Brain pericyte (primary cell): Measurements from ENCODE around the gene MYO18A.

Experiments
- DNase-seq: peaks from one replicate; pipeline ENCODE4 v3.0.0-alpha.2; 2012; ENCODE audit warnings: low read depth, low spot score

Gene MYO18A

DNA sequence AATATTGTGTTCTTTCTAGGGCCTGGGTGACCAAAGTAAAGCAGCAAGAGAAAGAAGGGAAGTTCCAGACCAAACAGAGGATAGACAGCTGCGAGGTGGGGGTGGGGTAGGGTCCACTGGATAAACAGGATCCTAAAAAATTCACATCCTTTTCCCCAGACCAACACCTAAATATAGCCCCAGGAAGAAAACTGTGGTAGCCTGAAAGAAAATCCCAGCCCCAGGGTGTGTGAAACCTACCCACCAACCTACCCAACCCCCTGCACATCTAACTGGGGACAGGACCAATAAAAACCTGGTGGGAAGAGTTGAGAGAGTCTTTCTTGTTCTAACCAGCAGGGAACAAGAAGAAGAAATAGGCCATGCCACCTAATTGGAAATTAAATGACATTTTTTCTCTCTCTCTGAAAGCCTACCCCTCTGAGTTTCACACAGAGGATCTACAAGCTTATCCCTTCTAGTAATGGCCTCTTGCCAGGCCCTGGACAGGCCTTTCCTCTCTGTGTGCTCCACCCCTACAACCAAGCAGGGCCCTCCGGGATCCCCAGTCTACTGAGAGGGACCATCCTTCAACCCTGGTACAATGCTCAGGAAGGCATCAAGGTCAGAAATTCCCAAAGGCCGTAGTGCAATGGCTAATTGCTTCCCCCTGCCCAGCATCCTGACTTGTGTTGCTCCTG lies 12.0 kb downstream of the MYO18A start:
- DNase-seq: no peak

- no peak for DNase-seq
These were observed 12.7 kb downstream of the MYO18A start for GRCh38 chr17:29167393-29168078.

GRCh38 chr17:29166507-29166887 lies 13.7 kb downstream of the MYO18A start:
- no peak for DNase-seq

DNA sequence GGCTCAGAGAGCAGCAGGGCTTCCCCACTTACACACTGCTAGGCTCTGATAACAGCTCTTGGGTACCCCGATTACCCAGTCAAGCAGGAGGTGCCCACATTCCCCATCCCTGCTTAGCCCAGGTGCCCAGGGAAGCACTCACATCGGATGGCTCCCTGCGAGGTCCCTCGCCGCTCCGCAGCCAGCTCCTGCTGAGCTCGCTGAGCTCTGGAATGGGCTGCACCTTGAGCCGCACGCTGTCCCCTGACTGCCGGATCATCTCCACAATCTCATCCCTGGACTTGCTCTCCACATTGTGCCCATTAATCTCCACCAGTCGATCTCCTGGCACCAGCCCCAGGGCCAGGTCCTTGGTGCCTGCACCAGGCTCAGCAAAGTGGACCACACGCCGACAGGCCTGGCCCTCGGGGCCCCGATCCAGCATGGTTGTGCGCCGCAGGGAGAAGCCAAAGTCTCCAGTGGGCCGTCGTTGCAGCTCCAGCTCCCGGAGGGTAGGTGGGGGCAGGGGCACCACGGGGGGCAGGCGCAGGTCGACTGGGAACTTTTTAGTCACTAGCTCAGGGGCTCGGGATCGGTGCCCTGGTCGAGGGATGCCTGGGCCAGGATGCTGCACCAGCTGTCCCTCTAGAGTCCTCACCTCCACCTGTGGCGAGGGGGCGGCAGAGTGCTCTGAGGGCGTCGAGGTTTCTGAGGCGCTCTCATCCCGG lies 14.2 kb downstream of the MYO18A start:
- DNase-seq: no peak

DNA sequence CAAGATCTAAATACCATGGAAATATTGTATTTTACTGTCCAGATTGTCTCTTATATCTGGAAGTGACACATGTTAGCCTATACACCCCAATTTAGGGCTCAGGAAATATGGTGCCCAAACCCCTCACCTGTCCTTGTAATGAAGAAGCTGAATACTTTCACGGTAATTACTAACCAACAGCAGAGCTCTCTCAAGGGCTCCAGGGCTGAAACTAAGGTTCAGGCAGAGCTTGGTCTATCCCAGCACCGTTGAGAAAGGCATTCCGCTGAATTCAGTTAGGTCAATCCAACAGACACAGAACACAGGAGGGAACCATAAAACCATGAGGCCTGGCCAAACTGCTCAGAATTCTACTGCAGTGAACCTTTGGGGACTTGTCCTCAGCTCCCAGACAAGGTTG lies 14.9 kb downstream of the MYO18A start:
- DNase-seq: no peak

DNA sequence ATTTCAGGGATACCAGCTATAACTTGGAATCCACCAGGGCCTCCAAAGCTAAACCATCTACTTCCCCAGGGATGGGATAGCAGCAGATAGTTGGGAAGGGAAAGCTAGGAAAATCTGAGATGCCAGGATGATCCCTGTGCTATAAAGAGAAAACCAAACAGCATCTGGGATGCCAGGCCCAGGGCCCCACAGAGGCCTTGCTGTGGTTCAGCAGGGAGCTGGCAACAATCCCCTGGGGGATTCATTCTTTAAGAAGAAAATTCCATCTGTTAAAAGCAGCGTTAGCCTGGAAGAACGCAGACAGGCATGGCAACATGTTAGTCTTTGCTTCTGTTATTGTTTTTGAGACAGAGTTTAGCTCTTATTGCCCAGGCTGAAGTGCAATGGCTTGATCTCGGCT lies 16.6 kb downstream of the MYO18A start:
- no peak for DNase-seq

GRCh38 chr17:29162909-29163341 lies 17.3 kb downstream of the MYO18A start:
- DNase-seq: no peak

DNA sequence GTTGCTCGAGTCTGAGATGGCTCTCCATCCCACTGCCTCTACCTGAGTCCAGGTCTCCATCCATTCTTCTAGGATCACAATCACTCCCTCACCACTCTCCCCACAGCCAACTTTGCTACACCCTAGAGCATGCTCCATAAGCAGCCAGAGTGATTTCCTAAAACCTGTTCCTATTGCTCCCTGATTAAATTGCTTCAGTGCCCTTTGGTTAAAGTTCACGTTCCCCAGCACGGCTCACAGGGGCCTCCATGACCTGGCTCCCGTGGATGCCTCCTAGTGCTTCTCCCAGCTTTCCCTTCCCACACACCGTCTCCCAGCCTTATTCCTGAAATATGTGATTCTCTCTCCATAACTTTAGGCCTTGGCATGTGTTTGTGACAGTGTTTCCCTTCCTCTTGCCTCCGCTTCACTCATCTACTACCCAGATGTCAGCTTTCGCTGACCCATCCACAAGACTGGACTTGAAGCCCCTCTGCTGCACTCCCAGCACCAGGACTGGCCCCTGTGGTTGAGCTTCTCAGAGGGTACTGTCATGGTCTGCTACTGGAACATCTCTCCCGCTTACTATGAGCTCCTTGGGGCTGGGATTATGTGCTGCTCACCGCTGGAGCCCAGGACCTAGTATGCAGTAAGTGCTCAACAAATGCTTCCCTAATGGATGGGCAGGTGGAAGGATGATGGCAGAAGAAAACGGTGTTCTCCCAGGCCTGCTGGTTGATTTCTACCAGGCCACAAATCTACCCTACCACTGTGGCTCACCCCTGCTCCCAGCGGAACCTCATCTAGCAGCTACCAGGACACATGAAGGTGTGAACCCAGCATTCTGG lies 17.9 kb downstream of the MYO18A start:
- DNase-seq: no peak

DNA sequence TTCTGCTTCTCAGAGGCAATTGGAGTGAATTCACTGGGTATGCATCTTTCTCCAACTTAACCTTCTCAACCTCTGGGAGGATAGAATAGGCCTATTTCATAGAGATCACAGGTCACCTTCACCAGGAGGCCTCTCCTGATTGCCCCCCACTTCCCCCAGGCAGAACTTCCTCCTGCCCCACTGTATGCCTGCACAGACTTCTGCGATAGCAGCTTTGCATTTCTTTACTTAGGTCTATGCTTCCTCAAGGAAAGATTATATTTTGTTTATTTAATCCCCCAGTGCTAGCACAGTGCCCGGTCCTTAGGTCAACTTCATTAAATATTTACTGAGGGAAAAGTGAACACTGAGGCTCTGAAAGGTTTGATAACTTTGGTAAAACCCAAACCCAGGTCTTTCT lies 19.9 kb downstream of the MYO18A start:
- no peak for DNase-seq

DNA sequence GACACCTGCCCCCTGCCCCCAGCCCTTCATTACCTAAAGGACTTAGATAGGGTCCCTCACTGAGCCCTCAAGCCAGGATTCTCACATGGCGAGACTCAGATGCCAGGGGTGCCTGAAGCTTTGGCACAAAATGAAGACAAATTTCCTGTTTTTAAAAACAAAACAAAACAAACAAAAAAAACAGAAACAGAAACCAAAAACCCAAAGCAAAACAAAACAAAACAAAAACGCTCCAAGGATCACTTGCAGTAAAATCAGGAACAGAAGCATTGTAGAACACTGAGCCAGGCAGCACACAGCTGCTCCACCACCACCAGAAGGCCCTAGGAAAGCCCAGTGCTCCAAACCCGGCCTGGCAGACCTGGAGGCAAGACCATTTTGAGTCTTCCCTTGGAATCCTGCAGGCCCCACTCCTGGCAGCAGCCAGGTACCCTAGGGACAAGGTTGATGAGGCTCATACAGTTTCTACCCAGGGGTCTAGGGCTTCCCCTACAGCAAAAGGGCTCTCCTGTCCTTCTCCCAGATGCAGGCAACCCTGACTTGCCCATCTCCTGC lies 20.8 kb downstream of the MYO18A start:
- no peak for DNase-seq

DNA sequence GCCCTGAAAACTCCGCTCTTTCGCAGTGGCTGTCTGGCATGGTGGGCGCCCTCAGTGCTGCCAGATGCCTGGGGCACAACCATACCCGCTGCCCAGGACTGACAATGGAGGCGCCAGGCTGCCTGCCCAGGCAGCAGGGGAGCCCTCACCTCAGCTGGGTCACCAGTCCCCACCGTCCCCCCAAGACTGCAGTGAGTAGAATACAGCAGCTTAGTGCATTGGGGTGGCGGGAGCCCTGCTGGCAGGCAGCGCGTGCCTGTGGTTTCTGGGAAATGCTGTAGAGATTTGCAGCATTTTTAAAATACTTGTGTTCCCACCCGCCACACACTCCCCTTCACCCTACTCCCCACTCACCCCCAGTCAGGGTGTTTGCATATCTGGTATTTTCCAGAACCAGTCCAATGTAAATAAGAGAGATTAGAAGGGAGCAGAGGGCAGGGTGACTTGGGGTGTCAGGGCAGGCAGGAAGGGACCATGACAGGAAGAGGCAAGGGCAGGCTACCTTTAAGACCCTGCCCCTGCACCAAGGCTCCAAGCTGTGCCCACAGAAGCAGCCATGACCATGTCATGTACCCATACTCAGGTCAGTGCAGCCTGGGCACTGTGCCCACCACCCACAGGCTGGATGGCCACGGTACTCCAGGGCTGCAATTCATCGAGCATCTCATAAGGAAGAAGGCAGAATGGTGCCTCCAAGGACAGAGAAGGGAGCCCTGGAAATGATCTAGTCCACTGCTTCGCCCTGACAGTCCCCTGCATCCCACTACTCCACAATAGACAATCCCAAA lies 21.5 kb downstream of the MYO18A start:
- no peak for DNase-seq

- DNase-seq: no peak
These were observed 22.1 kb downstream of the MYO18A start for GRCh38 chr17:29158096-29158487.

DNA sequence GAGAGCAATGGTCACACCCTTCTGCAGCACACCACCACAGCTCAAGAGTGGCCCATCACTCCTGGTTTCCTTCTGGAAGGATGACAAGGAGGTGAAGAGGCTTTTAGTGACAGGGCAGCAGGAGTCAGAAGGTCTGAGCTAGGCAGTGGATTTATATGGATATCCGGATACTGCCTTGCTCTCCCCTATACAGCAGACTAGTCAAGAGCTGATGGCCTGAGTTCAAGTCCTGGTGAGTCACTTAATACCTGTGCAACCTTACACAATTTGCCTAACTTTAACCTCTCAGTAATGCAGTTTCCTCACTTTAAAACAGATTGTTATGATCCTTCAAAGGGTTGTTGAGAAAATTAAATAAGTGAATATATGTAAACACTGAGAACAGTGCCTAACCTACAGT lies 22.9 kb downstream of the MYO18A start:
- DNase-seq: no peak

GRCh38 chr17:29156781-29157180 lies 23.4 kb downstream of the MYO18A start:
- DNase-seq: no peak

GRCh38 chr17:29155966-29156338 lies 24.2 kb downstream of the MYO18A start:
- DNase-seq: no peak

DNA sequence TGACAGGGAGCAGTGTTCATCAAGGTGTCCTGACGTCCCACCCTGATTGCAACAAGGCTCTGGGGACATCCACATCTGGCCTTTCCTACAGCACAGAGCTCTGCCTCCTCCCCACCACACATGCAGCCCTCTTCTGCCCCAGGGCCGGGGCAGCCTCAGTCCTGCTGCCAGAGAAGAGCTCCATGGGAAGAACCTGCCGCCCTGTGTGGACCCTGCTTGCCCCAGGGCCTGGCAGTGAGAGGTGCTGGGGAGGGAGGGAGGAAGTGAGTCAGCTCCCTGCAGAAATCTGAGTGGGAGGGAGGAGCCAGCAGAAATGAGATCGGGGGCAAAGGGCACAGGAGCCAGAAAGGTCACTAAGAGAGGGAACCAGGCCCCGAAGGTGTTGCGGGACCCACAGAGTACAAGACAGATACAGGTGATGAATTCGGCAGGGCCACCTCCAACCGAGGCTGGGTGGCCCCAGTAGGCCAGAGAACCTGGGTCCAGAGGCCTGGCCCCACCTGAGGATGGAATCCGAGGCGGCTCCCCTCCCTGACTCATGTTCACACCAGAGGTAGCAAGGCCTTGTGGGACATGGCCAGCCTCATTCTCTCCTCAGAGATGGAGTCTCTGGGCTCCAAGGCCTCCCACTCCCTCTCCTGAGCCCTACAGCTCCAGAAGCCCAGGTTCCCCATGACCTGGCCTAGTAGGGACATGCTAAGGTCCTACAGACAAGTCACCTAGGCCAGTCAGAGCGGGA lies 24.8 kb downstream of the MYO18A start:
- no peak for DNase-seq

- no peak for DNase-seq
These were observed 25.5 kb downstream of the MYO18A start for GRCh38 chr17:29154516-29155226.

DNA sequence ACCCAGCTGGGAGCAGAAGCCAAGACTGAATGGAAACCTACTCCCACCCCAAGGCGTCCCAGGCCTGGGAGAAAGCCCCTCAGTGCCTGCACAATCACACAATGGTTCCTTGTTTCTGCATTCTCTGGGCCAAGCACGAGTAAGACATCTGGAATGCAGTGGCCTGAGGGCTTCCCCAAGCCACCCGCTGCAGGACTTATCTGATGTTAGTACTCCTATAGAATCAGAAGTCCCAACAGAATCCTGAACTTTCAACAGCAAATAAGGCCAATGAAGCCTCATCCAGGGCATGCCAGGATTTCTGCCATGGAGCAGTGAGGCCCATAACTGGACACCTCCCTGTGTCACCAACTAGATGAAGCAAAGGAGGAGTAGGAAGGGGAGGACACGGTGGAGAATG lies 28.6 kb downstream of the MYO18A start:
- no peak for DNase-seq

GRCh38 chr17:29150161-29150560 lies 30.0 kb downstream of the MYO18A start:
- no peak for DNase-seq
